Activated gamma-delta T cell (primary cell): ENCODE results near the gene SAMD4A.

Source experiments
- DNase-seq: peaks from one replicate; lab custom pipeline; 2025; lab: John Stamatoyannopoulos, UW

Gene SAMD4A

GRCh38 chr14:54781961-54782750 lies 215.2 kb downstream of the SAMD4A start:
- no peak for DNase-seq

GRCh38 chr14:54782751-54783659 lies 216.1 kb downstream of the SAMD4A start:
- DNase-seq: no peak

GRCh38 chr14:54783660-54784015 lies 216.7 kb downstream of the SAMD4A start:
- DNase-seq: no peak

- DNase-seq: no peak
Observed at GRCh38 chr14:54784060-54784459, 217.1 kb downstream of the SAMD4A start.

GRCh38 chr14:54784657-54785056 lies 217.7 kb downstream of the SAMD4A start:
- no peak for DNase-seq

GRCh38 chr14:54785136-54785777 lies 218.3 kb downstream of the SAMD4A start:
- DNase-seq: no peak

- DNase-seq: no peak
Observed at GRCh38 chr14:54785778-54786770, 219.1 kb downstream of the SAMD4A start.

GRCh38 chr14:54786838-54787237 lies 219.9 kb downstream of the SAMD4A start:
- no peak for DNase-seq

GRCh38 chr14:54787261-54787660 lies 220.3 kb downstream of the SAMD4A start:
- DNase-seq: no peak

- no peak for DNase-seq
Observed at GRCh38 chr14:54788701-54789100, 221.8 kb downstream of the SAMD4A start.

- no peak for DNase-seq
Observed at GRCh38 chr14:54789166-54789565, 222.2 kb downstream of the SAMD4A start.

- no peak for DNase-seq
Observed at GRCh38 chr14:54789781-54790480, 223.0 kb downstream of the SAMD4A start.

GRCh38 chr14:54791001-54791400 lies 224.1 kb downstream of the SAMD4A start:
- no peak for DNase-seq

GRCh38 chr14:54792288-54792687 lies 225.4 kb downstream of the SAMD4A start:
- no peak for DNase-seq

- DNase-seq: no peak
Observed at GRCh38 chr14:54794159-54794558, 227.2 kb downstream of the SAMD4A start.

GRCh38 chr14:54794796-54795195 lies 227.9 kb downstream of the SAMD4A start:
- no peak for DNase-seq

GRCh38 chr14:54796961-54797360 lies 230.0 kb downstream of the SAMD4A start:
- DNase-seq: no peak

- no peak for DNase-seq
Observed at GRCh38 chr14:54797556-54797955, 230.6 kb downstream of the SAMD4A start.

- no peak for DNase-seq
Observed at GRCh38 chr14:54797986-54798385, 231.1 kb downstream of the SAMD4A start.

GRCh38 chr14:54798465-54799124 lies 231.7 kb downstream of the SAMD4A start:
- no peak for DNase-seq
